Hepatocyte (in vitro differentiated cells): ENCODE measurements around the gene EDEM2.

ENCODE experiments used
- EZH2 ChIP-seq: fragments of 200-600 bp; sonication (generic); IDR thresholded peaks from 2 replicates; pipeline ENCODE4 v1.6.1; 2016; ENCODE audit warnings: antibody characterized with exemption, mild to moderate bottlenecking, borderline replicate concordance
- EZH2phosphoT487 ChIP-seq: fragments of 200-600 bp; sonication (generic); IDR thresholded peaks from one replicate; pipeline ENCODE4 v1.6.1; 2018; ENCODE audit warnings: antibody characterized with exemption, mild to moderate bottlenecking, low read depth, moderate library complexity; ENCODE audit not compliant: unreplicated experiment, severe bottlenecking
- TF ChIP-seq, protein P1 (sequence below): fragments of 200-600 bp; sonication (generic); IDR thresholded peaks from 2 replicates; pipeline ENCODE4 v1.5.1; 2016; ENCODE audit warnings: antibody characterized with exemption, mild to moderate bottlenecking; ENCODE audit not compliant: poor library complexity

DNA sequence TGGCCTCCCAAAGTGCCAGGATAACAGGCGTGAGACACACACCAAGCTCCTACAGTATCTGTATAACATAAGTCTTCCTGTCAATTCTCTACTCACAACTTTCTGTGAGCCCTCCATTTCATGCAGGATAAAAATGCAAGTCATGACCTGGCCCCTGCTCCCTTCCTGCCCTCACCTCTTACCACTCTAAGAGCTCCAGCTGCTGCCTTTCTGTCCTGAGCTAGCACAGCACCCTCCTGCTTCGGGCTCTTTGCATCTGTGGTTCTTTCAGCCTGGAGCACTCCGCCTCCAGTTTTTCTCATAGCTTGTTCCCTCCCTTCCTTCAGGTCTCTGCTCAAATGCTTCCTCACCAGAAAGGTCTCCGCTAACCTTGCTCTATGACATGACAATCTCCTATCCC, 30.9 kb downstream of the EDEM2 start:
- TF ChIP-seq EZH2phosphoT487 (no peak), EZH2 (no peak)
- TF ChIP-seq, protein P1, sequence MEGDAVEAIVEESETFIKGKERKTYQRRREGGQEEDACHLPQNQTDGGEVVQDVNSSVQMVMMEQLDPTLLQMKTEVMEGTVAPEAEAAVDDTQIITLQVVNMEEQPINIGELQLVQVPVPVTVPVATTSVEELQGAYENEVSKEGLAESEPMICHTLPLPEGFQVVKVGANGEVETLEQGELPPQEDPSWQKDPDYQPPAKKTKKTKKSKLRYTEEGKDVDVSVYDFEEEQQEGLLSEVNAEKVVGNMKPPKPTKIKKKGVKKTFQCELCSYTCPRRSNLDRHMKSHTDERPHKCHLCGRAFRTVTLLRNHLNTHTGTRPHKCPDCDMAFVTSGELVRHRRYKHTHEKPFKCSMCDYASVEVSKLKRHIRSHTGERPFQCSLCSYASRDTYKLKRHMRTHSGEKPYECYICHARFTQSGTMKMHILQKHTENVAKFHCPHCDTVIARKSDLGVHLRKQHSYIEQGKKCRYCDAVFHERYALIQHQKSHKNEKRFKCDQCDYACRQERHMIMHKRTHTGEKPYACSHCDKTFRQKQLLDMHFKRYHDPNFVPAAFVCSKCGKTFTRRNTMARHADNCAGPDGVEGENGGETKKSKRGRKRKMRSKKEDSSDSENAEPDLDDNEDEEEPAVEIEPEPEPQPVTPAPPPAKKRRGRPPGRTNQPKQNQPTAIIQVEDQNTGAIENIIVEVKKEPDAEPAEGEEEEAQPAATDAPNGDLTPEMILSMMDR: no peak
